Heart left ventricle (tissue), 16 donors: ENCODE measurements around the gene LY6G5C. TPM values are rescaled to one million over a fixed set of nuclear protein-coding genes. Genes with fewer than 3 reads are reported as not detected.

Experiments
- ATAC-seq, 4 donors: fragments of 200-7000 bp; cut with Tn5 transposase; one replicate each; pipeline ENCODE4 v1.9.1; 2020 to 2022; ENCODE audit warnings: moderate library complexity in 4 of 4, mild to moderate bottlenecking in 3 of 4, moderate number of reproducible peaks in 1 of 4
- DNase-seq, 5 donors: peaks; one replicate each; pipeline ENCODE4 v3.0.0-alpha.2; 2020
- H3K27ac ChIP-seq, 12 donors: fragments of 200-600 bp; sonication (generic) in 4 of 12; one replicate each; pipeline versions ENCODE4 v1.5.0 to v1.8.0; 2016 to 2022; ENCODE audit warnings: mild to moderate bottlenecking in 2 of 12
- H3K27me3 ChIP-seq, 9 donors: fragments of 200-600 bp; sonication (generic) in 2 of 9; one replicate each; pipeline versions ENCODE4 v1.5.1 to v1.8.0; 2016 to 2022; ENCODE audit warnings: mild to moderate bottlenecking in 3 of 9
- H3K36me3 ChIP-seq, 9 donors: fragments of 200-600 bp; sonication (generic) in 2 of 9; one replicate each; pipeline versions ENCODE4 v1.5.0 to v1.8.0; 2018 to 2022; ENCODE audit warnings: mild to moderate bottlenecking in 2 of 9
- H3K4me1 ChIP-seq, 12 donors: fragments of 200-600 bp; sonication (generic) in 4 of 12; one replicate each; pipeline versions ENCODE4 v1.5.0 to v1.8.0; 2016 to 2022; ENCODE audit warnings: mild to moderate bottlenecking in 3 of 12
- H3K4me3 ChIP-seq, 12 donors: fragments of 200-600 bp; sonication (generic) in 4 of 12; one replicate each; pipeline versions ENCODE4 v1.5.0 to v1.8.0; 2017 to 2022; ENCODE audit warnings: mild to moderate bottlenecking in 9 of 12, moderate library complexity in 4 of 12
- H3K9me3 ChIP-seq, 12 donors: fragments of 200-600 bp; sonication (generic) in 4 of 12; one replicate each; pipeline versions ENCODE4 v1.5.0 to v1.8.0; 2016 to 2022; ENCODE audit warnings: mild to moderate bottlenecking in 1 of 12
- POLR2A ChIP-seq, 2 donors: fragments of 450-650 bp; IDR thresholded peaks; one replicate each; pipeline ENCODE4 v1.6.1; 2017; ENCODE audit warnings: antibody characterized with exemption in 2 of 2, mild to moderate bottlenecking in 2 of 2, moderate library complexity in 2 of 2
- whole genome bisulfite sequencing, 4 donors: extraction: QIAGEN DNeasy Blood & Tissue Kit in 2 of 4; methylation state at CpG; one replicate each; pipeline versions ENCODE4 v1.1.5 to v1.1.7; 2013 to 2018; 5-methylcytosine and 5-hydroxymethylcytosine counted together
- intact Hi-C, 10 donors: fragments of 100-400 bp; cut with DNase I; formaldehyde crosslinking; loops; one replicate each; pipeline versions ENCODE4 v1.11.1 to v1.14.2; 2022
- polyA plus RNA-seq, 2 donors: library from polyadenylated mRNA; stranded (reverse); fragments of 200-250 nt; gene quantifications; one replicate each; pipeline ENCODE4 v1.2.3, GENCODE V29; 2013
- total RNA-seq, 9 donors: library from RNA; depleted of rRNA in 2 of 9; stranded (reverse); fragments of >200 nt in 2 of 9; fragmentation: NEBNext Ultra II Directional in 3 of 9; extraction: Animal tissue kit (Norgen Biotek cat#: 25700) in 3 of 9; gene quantifications; one replicate each; pipeline versions ENCODE4 v1.1.0 to v1.2.4, GENCODE V29; 2016 to 2023
- TF ChIP-seq, protein P1 (sequence below), 12 donors: fragments of 200-600 bp; sonication (generic) in 4 of 12; IDR thresholded peaks; one replicate each; pipeline versions ENCODE4 v1.5.0 to v1.8.0; 2018 to 2022; ENCODE audit warnings: antibody characterized with exemption in 12 of 12, mild to moderate bottlenecking in 5 of 12
- donor health status: ischemic (EF 13 %, LVEDD 7.1; RV severe dilation, severe dysfunction).
- donor health status: healthy with polysubstance abuse.
- donor health status: DM: no; HTN: yes; CAD: no.
- donor health status: DM: no; HTN: no; CAD: no.
- donor health status: ischemic (EF 25% LVEDD 6.9; RV normal size, moderate dysfunction).
- donor health status: ischemic (EF 25% LVEDD 5.7; RV mildly dilated, moderate dysfunction).
- donor health status: healthy.
- donor health status: DM: yes; HTN: yes; CAD: no.
- donor health status: ischemic (EF 35%, LVEDD 5.7; RV mildly dilated, moderate dysfunction).
- donor health status: nonischemic (EF 11% LVEDD 7.7; RV severe dilation, severe dysfunction).
- donor health status: DM: yes; HTN: yes; CAD: no.
- donor health status: PGD.
- donor health status: ischemic (EF 29% LVEDD 5.4; RV normal size, mild dysfunction).
- donor health status: nonischemic (EF 23%, LVEDD 6.1; RV moderate dilation, normal function).

LY6G5C gene
- total and polyA plus RNA-seq, 11 donors = 1.3 to 3.1 (median 2.2) TPM

DNA sequence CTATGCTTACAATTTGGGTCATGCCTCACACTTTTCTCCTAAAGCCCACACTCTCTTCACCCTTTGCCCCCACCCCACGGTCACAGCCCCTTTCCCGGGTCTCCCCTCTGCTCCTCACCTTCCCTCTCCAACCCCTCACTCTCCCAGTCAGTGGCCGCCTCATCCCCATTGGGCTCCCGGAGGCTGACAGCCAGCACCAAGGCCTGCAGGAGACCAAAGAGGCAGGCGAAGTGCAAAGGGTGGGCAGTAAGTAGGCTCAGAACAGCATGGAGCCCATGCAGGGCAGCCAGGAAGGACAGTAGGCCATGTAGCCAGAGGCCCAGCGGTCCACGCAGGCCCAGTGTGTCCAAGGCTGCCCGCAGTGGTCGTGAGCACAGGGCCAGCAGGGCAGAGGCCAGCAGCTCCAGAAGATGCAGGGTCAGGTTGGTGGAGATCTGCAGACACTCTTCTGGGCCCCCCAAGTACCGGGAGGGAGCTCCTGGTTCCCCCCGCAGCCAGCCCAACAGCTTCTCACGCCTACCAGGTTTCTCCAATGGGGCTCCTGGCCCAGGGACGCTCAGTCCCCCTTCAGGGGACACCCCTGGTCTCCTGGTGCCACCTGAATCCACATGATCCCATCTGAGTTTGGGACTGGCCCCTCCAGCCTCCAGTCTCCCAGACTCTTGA is 21.8 kb downstream of the LY6G5C start:
- Histone ChIP-seq H3K4me3 (peak overlapping the region; percentile 65 to 98 (median 83)), H3K36me3 (peaks cover 0 to 51% (median 28%) of the 10 kb centered on the region in 9 donors), H3K4me1 (peaks cover 22 to 61% (median 46%) of the 10 kb centered on the region in 12 donors), H3K27ac (peak overlapping the region in 9 of 12 donors; percentile 6 to 95 (median 93)), H3K9me3 (no peaks in the 10 kb centered on the region), H3K27me3 (no peaks in the 10 kb centered on the region)
- no peak for DNase-seq
- no peak for TF ChIP-seq POLR2A (IDR thresholded peaks at IDR 0.05)
- TF ChIP-seq, protein P1, sequence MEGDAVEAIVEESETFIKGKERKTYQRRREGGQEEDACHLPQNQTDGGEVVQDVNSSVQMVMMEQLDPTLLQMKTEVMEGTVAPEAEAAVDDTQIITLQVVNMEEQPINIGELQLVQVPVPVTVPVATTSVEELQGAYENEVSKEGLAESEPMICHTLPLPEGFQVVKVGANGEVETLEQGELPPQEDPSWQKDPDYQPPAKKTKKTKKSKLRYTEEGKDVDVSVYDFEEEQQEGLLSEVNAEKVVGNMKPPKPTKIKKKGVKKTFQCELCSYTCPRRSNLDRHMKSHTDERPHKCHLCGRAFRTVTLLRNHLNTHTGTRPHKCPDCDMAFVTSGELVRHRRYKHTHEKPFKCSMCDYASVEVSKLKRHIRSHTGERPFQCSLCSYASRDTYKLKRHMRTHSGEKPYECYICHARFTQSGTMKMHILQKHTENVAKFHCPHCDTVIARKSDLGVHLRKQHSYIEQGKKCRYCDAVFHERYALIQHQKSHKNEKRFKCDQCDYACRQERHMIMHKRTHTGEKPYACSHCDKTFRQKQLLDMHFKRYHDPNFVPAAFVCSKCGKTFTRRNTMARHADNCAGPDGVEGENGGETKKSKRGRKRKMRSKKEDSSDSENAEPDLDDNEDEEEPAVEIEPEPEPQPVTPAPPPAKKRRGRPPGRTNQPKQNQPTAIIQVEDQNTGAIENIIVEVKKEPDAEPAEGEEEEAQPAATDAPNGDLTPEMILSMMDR (IDR thresholded peaks at IDR 0.05) = no peak
- WGBS, 4 donors = 86 to 89% (median 88%) methylated on average over 10 to 13 of the region's 13 CpGs
- intact Hi-C loops = loop anchor here in 2 of 10 donors (5.0 kb wide), 2 partner anchors 37 to 112 kb away; partner anchors contain the start of genes ATP6V1G2 (in 1 of the 2), NFKBIL1 (in 1 of the 2) and PRRC2A (in 1 of the 2)
- ATAC-seq = no peak

DNA sequence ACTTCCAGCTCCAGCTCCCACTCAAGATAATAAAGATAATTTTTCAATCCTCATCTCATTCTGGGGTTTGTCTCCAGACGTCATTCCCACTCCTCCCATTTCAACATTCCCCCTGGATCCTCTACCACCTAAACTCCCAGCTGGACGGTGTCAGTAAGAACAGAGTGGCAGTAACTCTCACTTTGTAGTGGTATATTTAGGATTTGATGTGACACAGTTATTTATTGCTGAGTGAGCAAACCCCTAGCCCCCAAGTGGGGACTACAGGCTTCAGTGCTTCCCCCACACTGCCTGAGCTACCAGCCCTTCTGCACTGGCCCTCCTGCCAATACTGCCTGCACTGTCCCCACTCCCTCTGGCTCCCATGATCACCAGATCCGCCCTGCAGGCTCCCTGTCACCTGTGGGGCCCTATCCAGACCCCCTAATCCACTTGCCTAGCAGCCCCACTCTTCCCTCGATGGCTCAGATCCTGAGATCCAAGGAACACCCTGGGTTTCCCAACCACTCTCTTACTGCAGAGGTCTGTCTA is 22.6 kb downstream of the LY6G5C start:
- peaks cover 0 to 43% (median 22%) of the 10 kb centered on the region in 9 donors for H3K36me3 ChIP-seq
- no peaks in the 10 kb centered on the region for H3K27me3 ChIP-seq
- H3K27ac ChIP-seq = peak overlapping the region in 1 of 12 donors; percentile 6
- intact Hi-C loops = loop anchor here in 2 of 10 donors (5.0 kb wide), 2 partner anchors 36 to 111 kb away; partner anchors contain the start of genes ATP6V1G2 (in 1 of the 2), NFKBIL1 (in 1 of the 2) and PRRC2A (in 1 of the 2)
- ATAC-seq = no peak
- peak overlapping the region in 2 of 12 donors; percentile 4 to 15 for H3K4me3 ChIP-seq
- DNase-seq = no peak
- no peak for TF ChIP-seq POLR2A (IDR thresholded peaks at IDR 0.05)
- TF ChIP-seq, protein P1 (IDR thresholded peaks at IDR 0.05) = no peak
- H3K4me1 ChIP-seq = peaks cover 15 to 59% (median 44%) of the 10 kb centered on the region in 12 donors
- H3K9me3 ChIP-seq = no peaks in the 10 kb centered on the region
- 71 to 83% (median 75%) methylated on average over 4 of the region's 4 CpGs for WGBS, 4 donors

DNA sequence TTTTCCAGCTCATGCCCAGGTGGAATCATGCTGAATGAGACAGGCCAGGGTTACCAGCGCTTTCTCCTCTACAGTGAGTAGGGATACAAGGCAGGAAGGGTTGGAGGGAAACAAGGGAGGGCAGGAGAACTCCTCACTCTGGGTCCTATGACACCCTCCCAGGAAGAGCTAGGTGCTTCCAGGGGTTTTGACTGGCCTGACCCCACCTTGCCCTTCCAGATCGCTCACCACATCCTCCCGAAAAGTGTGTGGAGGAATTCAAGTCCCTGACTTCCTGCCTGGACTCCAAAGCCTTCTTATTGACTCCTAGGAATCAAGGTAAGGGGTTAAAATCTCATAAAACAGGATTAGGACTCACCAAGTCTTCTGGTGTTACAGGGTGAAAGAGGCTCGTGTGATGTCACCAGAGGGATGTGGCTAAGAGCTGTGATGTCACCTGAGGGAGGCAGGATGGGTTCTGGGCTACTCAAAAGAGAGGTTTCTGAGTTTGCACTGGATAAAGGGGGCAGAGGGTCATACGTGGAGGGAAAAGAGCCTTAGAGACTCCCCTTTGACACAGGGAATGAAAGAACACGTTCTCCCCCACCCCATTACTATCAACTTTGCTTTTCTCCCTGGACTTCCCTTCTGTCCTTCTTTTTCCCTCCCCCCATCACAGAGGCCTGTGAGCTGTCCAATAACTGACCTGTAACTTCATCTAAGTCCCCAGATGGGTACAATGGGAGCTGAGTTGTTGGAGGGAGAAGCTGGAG is 23.3 kb downstream of the LY6G5C start:
- H3K36me3 ChIP-seq = peaks cover 0 to 36% (median 20%) of the 10 kb centered on the region in 9 donors
- H3K4me1 ChIP-seq = peaks cover 14 to 55% (median 38%) of the 10 kb centered on the region in 12 donors
- intact Hi-C loops = loop anchor here in 2 of 10 donors (5.0 kb wide), 2 partner anchors 35 to 110 kb away; partner anchors contain the start of genes ATP6V1G2 (in 1 of the 2), NFKBIL1 (in 1 of the 2) and PRRC2A (in 1 of the 2)
- H3K9me3 ChIP-seq = no peaks in the 10 kb centered on the region
- peak overlapping the region in 1 of 12 donors; percentile 4 for H3K27ac ChIP-seq
- DNase-seq (no peak), ATAC-seq (no peak)
- H3K27me3 ChIP-seq = no peaks in the 10 kb centered on the region
- no peak overlapping the region for H3K4me3 ChIP-seq
- TF ChIP-seq POLR2A (IDR thresholded peaks at IDR 0.05) = no peak
- TF ChIP-seq, protein P1 (IDR thresholded peaks at IDR 0.05) = no peak
- WGBS, 4 donors = 66 to 76% (median 72%) methylated on average over 6 of the region's 6 CpGs
